Upper lobe of left lung (tissue), 6 donors: Measurements from ENCODE around the gene STKLD1. TPM values are rescaled to one million over a fixed set of nuclear protein-coding genes. Genes with fewer than 3 reads are reported as not detected.
A peak's percentile ranks its signal among the peaks of the same experiment; 100 is the strongest.

Experiments
- ATAC-seq, 2 donors: fragments of 200-7000 bp; cut with Tn5 transposase; one replicate each; pipeline ENCODE4 v1.9.1; 2022; ENCODE audit warnings: mild to moderate bottlenecking in 2 of 2, moderate library complexity in 2 of 2; ENCODE audit not compliant: low FRiP score in 2 of 2
- DNase-seq, 2 donors: peaks; one replicate each; pipeline ENCODE4 v3.0.0-alpha.2; 2019 to 2020
- H3K27ac ChIP-seq, 4 donors: fragments of 200-600 bp; sonication (generic); one replicate each; pipeline ENCODE4 v1.5.1; 2016 to 2019
- H3K27me3 ChIP-seq, 4 donors: fragments of 200-600 bp; sonication (generic); one replicate each; pipeline ENCODE4 v1.5.1; 2017 to 2019
- H3K36me3 ChIP-seq, 4 donors: fragments of 200-600 bp; sonication (generic); one replicate each; pipeline ENCODE4 v1.5.1; 2016 to 2019
- H3K4me1 ChIP-seq, 4 donors: fragments of 200-600 bp; sonication (generic); one replicate each; pipeline ENCODE4 v1.5.1; 2018 to 2019
- H3K4me3 ChIP-seq, 4 donors: fragments of 200-600 bp; sonication (generic); one replicate each; pipeline ENCODE4 v1.5.1; 2017 to 2019; ENCODE audit warnings: mild to moderate bottlenecking in 2 of 4, moderate library complexity in 1 of 4
- H3K9me3 ChIP-seq, 4 donors: fragments of 200-600 bp; sonication (generic); one replicate each; pipeline ENCODE4 v1.5.1; 2018 to 2019
- CTCF ChIP-seq, 6 experiments: fragments of 450-650 bp in 4 of 6; fragments of 200-600 bp in 2 of 6; sonication (generic) in 2 of 6; IDR thresholded peaks; one replicate each; pipeline ENCODE4 v1.5.1; 2016 to 2019; ENCODE audit warnings: antibody characterized with exemption in 6 of 6
- EP300 ChIP-seq, 4 donors: sonication (generic); formaldehyde crosslinking; IDR thresholded peaks; one replicate each; pipeline ENCODE4 v1.5.1; 2017; ENCODE audit warnings: antibody characterized with exemption in 4 of 4, control low read depth in 2 of 4
- POLR2A ChIP-seq, 4 donors: fragments of 450-650 bp; IDR thresholded peaks; one replicate each; pipeline ENCODE4 v1.5.1; 2016 to 2017; ENCODE audit warnings: antibody characterized with exemption in 4 of 4, mild to moderate bottlenecking in 2 of 4
- POLR2AphosphoS5 ChIP-seq, 2 donors: sonication (generic); formaldehyde crosslinking; IDR thresholded peaks; one replicate each; pipeline ENCODE4 v1.5.1; 2017; ENCODE audit warnings: antibody characterized with exemption in 2 of 2
- WGBS, 2 donors: methylation state at CpG; one replicate each; pipeline ENCODE4 v1.1.5; 2017 to 2018; 5-methylcytosine and 5-hydroxymethylcytosine counted together
- total RNA-seq, 6 donors: library from RNA; depleted of rRNA in 4 of 6; stranded (reverse); fragments of >200 nt in 4 of 6; gene quantifications; one replicate each; pipeline versions ENCODE4 v1.1.0 to v1.2.1, GENCODE V29; 2016 to 2021
- donor health status: DM: no; HTN: no; CAD: no; lungs with moderate emphysema.
- donor health status: DM: no; HTN: yes; CAD: no; lungs with severe emphysema.

The STKLD1 gene
- total RNA-seq, 6 donors from 2014 or later = 0.59 to 3.1 (median 1.6) TPM; not detected in 2

- DNase-seq (peak in 1 of 2 donors; percentile 71), ATAC-seq (peak in 1 of 2 donors; percentile 47)
- H3K27me3 ChIP-seq = no peaks in the 10 kb centered on the region
- H3K9me3 ChIP-seq = no peaks in the 10 kb centered on the region
- TF ChIP-seq EP300 (IDR thresholded peaks at IDR 0.05) = no peak
- TF ChIP-seq CTCF (IDR thresholded peaks at IDR 0.05) = peak; percentile 45 to 73 (median 58)
- no peak overlapping the region for H3K27ac ChIP-seq
- peaks cover 12 to 46% (median 35%) of the 10 kb centered on the region in 4 donors for H3K36me3 ChIP-seq
- 71 to 79% methylated on average over 12 to 16 of the region's 16 CpGs for WGBS, 2 donors
- no peak overlapping the region for H3K4me3 ChIP-seq
- H3K4me1 ChIP-seq = no peaks in the 10 kb centered on the region
Observed at GRCh38 chr9:133403766-133404453, 27.7 kb downstream of the STKLD1 start.

GRCh38 chr9:133404454-133405002 is 28.4 kb downstream of the STKLD1 start:
- 92 to 96% methylated on average over 12 of the region's 12 CpGs for WGBS, 2 donors
- Histone ChIP-seq H3K27me3 (no peaks in the 10 kb centered on the region), H3K4me1 (no peaks in the 10 kb centered on the region), H3K9me3 (no peaks in the 10 kb centered on the region), H3K36me3 (peaks cover 12 to 52% (median 39%) of the 10 kb centered on the region in 4 donors), H3K4me3 (no peak overlapping the region), H3K27ac (no peak overlapping the region)
- ATAC-seq (no peak), DNase-seq (no peak)
- TF ChIP-seq POLR2A (IDR thresholded peaks at IDR 0.05) = no peak
- TF ChIP-seq CTCF (IDR thresholded peaks at IDR 0.05) = no peak
- no peak for TF ChIP-seq EP300 (IDR thresholded peaks at IDR 0.05)
- TF ChIP-seq POLR2AphosphoS5 (IDR thresholded peaks at IDR 0.05) = no peak

DNA sequence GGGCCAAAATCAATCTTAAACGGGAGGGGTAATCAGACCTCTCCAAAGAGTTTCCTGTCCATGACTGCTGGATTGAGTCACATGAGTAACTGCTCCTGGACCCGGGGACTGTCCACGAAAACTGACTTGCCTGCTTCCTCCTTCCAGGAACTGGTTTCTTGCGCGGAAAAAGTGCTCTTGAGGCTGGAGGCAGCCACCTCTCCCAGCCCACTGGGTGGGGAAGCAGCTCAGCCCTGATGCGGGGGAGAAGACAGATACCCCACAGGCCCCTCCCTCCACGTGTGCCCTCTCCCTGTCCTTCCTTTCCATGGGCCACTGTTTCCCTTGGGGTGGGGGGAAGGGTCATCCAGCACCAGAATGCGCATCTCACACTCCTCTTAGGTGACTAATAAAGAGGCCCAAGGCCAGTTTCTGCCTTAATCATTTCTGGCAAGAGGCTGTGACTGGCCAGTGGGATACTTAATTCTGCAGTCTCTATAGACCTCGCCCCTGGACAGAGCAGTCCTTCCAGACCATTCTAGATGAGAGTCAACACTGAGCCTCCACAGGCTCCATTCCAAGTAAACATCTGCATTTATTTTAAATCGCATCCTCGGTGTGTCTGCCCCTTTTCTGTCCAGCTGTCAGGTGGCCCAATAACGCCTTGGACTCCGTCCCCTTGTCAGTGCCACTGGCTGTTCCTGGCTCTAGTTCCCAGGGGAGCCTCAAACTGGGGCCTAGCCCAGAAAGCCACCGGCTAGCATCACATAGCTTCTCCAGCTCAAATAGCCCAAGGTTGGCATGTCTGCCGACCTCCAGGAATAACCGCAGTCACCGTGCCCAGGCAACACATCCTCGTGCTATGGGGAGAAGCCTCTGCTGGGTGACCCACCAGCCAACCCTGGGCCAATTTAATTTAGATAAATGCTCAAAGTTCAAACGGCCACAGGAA is 29.6 kb downstream of the STKLD1 start:
- peaks cover 17 to 64% (median 52%) of the 10 kb centered on the region in 4 donors for H3K36me3 ChIP-seq
- DNase-seq (no peak), ATAC-seq (peak in 1 of 2 donors; percentile 53)
- H3K27ac ChIP-seq = no peak overlapping the region
- WGBS, 2 donors = 80 to 81% methylated on average over 14 to 19 of the region's 19 CpGs
- no peak overlapping the region for H3K4me3 ChIP-seq
- TF ChIP-seq POLR2AphosphoS5 (IDR thresholded peaks at IDR 0.05) (no peak), EP300 (IDR thresholded peaks at IDR 0.05) (no peak), POLR2A (IDR thresholded peaks at IDR 0.05) (no peak), CTCF (IDR thresholded peaks at IDR 0.05) (no peak)
- H3K9me3 ChIP-seq = no peaks in the 10 kb centered on the region
- H3K27me3 ChIP-seq = no peaks in the 10 kb centered on the region
- no peaks in the 10 kb centered on the region for H3K4me1 ChIP-seq

DNA sequence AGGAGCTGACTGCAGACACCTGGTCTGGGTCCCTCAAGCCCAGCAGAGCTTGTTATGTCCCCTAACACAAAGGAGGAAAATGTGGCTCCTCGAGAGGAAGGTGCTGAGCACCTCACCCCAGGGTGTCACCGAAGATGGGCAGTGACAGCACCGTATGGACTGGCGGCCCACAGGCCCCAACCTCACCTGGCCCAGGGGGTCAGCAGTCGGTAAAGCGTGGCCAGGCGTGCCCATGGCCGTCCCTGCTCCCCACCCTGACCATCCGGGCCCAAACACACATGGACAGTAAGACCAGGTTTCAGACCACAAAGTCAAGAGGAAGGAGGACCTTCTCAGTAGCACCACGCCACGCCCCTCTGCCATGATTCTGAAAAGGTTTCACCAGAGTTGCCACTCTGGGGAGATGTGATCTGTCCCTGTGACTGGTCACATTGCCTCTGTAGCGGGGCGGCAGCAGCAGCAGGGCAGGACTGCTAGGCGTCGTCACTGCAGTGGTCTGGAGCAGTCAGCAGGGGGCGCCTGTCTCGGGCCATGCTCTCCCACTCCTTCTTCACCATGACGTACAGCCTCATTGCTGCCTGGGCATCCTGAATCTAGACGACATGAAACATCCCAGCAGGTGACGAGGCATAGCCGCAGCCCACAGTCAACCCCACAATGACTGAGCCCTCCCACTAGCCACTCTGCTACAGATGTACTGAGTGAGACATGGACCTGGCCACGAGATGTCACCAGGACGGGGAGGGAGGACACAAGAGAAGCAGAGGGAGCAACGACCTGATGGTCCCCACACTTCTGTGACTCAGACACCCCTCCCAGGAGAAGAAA is 30.5 kb downstream of the STKLD1 start:
- Histone ChIP-seq H3K27ac (no peak overlapping the region), H3K36me3 (peaks cover 22 to 74% (median 58%) of the 10 kb centered on the region in 4 donors), H3K9me3 (no peaks in the 10 kb centered on the region), H3K4me3 (no peak overlapping the region), H3K4me1 (no peaks in the 10 kb centered on the region), H3K27me3 (no peaks in the 10 kb centered on the region)
- TF ChIP-seq EP300 (IDR thresholded peaks at IDR 0.05) (no peak), POLR2A (IDR thresholded peaks at IDR 0.05) (no peak), CTCF (IDR thresholded peaks at IDR 0.05) (peak; percentile 89 to 96 (median 93)), POLR2AphosphoS5 (IDR thresholded peaks at IDR 0.05) (no peak)
- 58 to 63% methylated on average over 8 to 24 of the region's 24 CpGs for WGBS, 2 donors
- peak; percentile 74 to 88 for DNase-seq
- ATAC-seq = peak; percentile 80 to 89
